ENCODE measurements around the gene CTNNA3. TPM values are rescaled to one million over a fixed set of nuclear protein-coding genes. Genes with fewer than 3 reads are reported as not detected.

Gene CTNNA3
- total RNA-seq, 1 experiment from 2014 or later = 0.32 TPM

DNA sequence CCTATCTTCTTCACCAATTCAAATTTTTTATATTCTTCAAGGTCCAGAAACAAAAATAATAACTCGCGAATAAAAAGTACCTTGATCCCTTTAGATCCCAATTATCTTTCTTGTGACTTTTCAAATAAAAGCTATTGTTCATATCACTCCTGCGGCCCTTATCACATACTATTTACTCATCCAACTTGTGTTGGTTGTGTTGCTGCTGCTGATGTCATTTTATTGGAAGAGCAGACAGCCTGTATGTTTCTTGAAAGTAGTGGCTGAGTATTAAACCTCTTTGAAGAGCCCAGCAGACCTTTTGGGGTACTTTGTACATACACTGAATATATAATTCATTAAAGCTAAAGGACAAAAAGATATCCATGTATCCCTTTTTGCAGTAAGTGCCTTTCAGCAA lies 231.7 kb downstream of the CTNNA3 start:
- intact Hi-C loops (cut with micrococcal nuclease) = no loop called here
- H3K9ac ChIP-seq (ENCODE audit: low read length) = no peak overlapping the region
- no peaks in the 10 kb centered on the region for H4K20me1 ChIP-seq (ENCODE audit: insufficient read depth)
- H3K79me2 ChIP-seq (ENCODE audit: insufficient read depth, low read length) = no peaks in the 10 kb centered on the region
- POLR2A ChIA-PET = no interaction called here
- DNase-seq (ENCODE audit: low read depth, low spot score) (no peak), ATAC-seq (no peak)
- H3K9me3 ChIP-seq (ENCODE audit: control insufficient read depth in 1 of 2, insufficient read depth in 1 of 2, low read depth in 1 of 2, low read length in 2 of 2) = no peaks in the 10 kb centered on the region
- no peaks in the 10 kb centered on the region for H3K27me3 ChIP-seq (ENCODE audit: insufficient read depth, low read length)
- BruUV-seq (replicated peaks) = no TSS peak
- CTCF ChIA-PET = no interaction called here
- no peak for TF ChIP-seq CBX3 (IDR thresholded peaks at IDR 0.05; ENCODE audit: low read depth)
- TF ChIP-seq YY1 (IDR thresholded peaks at IDR 0.05; ENCODE audit: extremely low read depth, insufficient replicate concordance, low read depth, low read length) = no peak
- TF ChIP-seq SIN3A (IDR thresholded peaks at IDR 0.05; ENCODE audit: low read depth) = no peak
- TF ChIP-seq POLR2AphosphoS5 (IDR thresholded peaks at IDR 0.05; ENCODE audit: low read depth, low read length) = no peak
- TF ChIP-seq, protein P1, sequence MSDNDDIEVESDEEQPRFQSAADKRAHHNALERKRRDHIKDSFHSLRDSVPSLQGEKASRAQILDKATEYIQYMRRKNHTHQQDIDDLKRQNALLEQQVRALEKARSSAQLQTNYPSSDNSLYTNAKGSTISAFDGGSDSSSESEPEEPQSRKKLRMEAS (IDR thresholded peaks at IDR 0.05) = no peak
- TF ChIP-seq EZH2 (IDR thresholded peaks at IDR 0.05) = no peak
- TF ChIP-seq EGR1 (IDR thresholded peaks at IDR 0.05; ENCODE audit: low read depth) = no peak
- no peak for TF ChIP-seq EZH2phosphoT487 (IDR thresholded peaks at IDR 0.05; ENCODE audit: borderline replicate concordance)
- TF ChIP-seq ZNF274 (IDR thresholded peaks at IDR 0.05; ENCODE audit: low read depth, low read length) = no peak
- no peak for TF ChIP-seq CEBPB (IDR thresholded peaks at IDR 0.05; ENCODE audit: low read depth)
- no peak for TF ChIP-seq REST (IDR thresholded peaks at IDR 0.05; ENCODE audit: low read depth)
- TF ChIP-seq RAD21 (IDR thresholded peaks at IDR 0.05; ENCODE audit: low read depth) = no peak
- TF ChIP-seq ELF1 (IDR thresholded peaks at IDR 0.05; ENCODE audit: borderline replicate concordance, low read depth) = no peak
- TF ChIP-seq ATF3 (IDR thresholded peaks at IDR 0.05) = no peak
- H3K4me1 ChIP-seq (ENCODE audit: control insufficient read depth in 1 of 2, insufficient read depth in 2 of 2, low read length in 2 of 2) = no peaks in the 10 kb centered on the region
- no peaks in the 10 kb centered on the region for H3K36me3 ChIP-seq (ENCODE audit: control insufficient read depth in 1 of 2, insufficient read depth in 2 of 2, low read length in 2 of 2)
- no peak overlapping the region for H2AFZ ChIP-seq (ENCODE audit: low read depth, low read length, poor library complexity, severe bottlenecking)
- no peak overlapping the region for H3K4me2 ChIP-seq (ENCODE audit: low read length)
- RAD21 ChIA-PET (ENCODE audit: low non-redundant PET in 1 of 2, low total read pairs in 2 of 2, uncharacterized antibody in 2 of 2, unreplicated experiment in 2 of 2) = no interaction called here
- no peaks in the 10 kb centered on the region for H3K9me2 ChIP-seq (ENCODE audit: insufficient read depth)
- H3K4me3 ChIP-seq (replicated peaks in 1 of 2; ENCODE audit: low read depth in 1 of 2, low read length in 2 of 2) = no peak overlapping the region
- no peak overlapping the region for H3K27ac ChIP-seq (ENCODE audit: low read depth, low read length)
